ENCODE results near the gene FAM120B. TPM values are rescaled to one million over a fixed set of nuclear protein-coding genes. Genes with fewer than 3 reads are reported as not detected.

The FAM120B gene
- total and polyA plus RNA-seq, 2 experiments from 2014 or later: 7.2 to 16.7 TPM

DNA sequence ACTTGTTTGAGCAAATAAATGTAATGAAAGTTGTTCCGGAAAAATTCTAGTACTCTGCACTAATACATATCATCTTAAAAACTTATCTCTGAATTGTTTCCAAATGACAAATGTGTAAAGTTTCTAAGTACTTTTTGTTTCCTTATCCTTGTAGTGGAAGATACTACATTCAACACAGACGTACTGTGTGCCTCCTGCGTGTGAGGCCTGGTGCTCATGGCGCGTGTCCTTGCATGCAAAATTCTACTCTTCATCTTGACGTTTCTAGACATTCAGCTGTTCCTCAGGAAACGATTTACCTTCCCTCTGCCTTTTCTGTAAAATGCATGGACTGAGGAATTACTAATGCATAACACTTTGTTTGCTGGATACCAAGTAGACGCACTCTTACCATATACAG lies 27.1 kb upstream of the FAM120B start (continued):
- no peak for TF ChIP-seq ZNF114 (CRISPR knock-in tag; IDR thresholded peaks at IDR 0.05)
- TF ChIP-seq, protein P1, sequence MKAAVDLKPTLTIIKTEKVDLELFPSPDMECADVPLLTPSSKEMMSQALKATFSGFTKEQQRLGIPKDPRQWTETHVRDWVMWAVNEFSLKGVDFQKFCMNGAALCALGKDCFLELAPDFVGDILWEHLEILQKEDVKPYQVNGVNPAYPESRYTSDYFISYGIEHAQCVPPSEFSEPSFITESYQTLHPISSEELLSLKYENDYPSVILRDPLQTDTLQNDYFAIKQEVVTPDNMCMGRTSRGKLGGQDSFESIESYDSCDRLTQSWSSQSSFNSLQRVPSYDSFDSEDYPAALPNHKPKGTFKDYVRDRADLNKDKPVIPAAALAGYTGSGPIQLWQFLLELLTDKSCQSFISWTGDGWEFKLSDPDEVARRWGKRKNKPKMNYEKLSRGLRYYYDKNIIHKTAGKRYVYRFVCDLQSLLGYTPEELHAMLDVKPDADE (IDR thresholded peaks at IDR 0.05): no peak
- TF ChIP-seq CREB1 (CRISPR knock-in tag; IDR thresholded peaks at IDR 0.05; ENCODE audit: low read depth): no peak
- no peak for TF ChIP-seq EZH2 (IDR thresholded peaks at IDR 0.05; ENCODE audit: low read depth, unreplicated experiment)
- TF ChIP-seq JUNB (IDR thresholded peaks at IDR 0.05; ENCODE audit: unreplicated experiment): no peak

DNA sequence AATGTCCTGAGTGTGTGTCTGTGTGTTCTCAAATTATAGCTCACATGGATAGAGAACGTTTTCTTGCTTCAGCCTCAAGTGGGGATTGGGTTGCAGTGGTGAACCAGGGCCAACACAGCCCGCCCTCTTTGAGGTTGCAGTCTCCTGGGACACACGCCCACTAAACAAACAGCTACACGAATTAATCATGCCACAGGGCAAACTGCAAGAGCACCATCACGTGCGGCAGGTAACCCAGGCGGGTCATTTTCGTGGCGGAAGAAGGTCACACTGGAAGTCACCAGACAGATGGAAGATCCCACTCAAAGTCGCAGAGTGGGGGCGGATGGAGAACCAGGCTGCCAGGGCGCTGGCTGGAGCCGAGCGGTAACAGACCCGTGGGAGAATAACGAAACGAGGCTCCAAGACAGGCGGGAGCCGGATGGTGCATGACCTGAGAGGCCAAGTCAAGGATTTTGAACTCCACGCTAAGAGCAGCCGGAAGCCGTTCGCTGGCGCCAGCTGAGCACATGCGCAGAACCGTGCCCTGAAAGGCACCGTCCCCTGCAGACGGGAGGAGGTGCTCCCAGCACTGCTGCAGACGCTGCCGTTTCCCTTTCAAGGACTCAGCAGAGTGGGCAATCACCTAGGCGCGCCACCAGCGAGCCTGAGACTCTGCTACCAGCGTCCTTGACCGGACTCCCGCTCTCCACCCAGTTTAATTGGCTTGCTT lies 26.4 kb upstream of the FAM120B start:
- H3K9me2 ChIP-seq (ENCODE audit: insufficient read depth): no peaks in the 10 kb centered on the region
- H3K4me3 Mint-ChIP-seq: no peak overlapping the region
- peaks cover 17% of the 10 kb centered on the region for H3K4me1 Mint-ChIP-seq
- H3K27ac Mint-ChIP-seq: no peak overlapping the region
- H3F3A ChIP-seq (replicated peaks; ENCODE audit: low read depth): no peaks in the 10 kb centered on the region
- H3K36me3 Mint-ChIP-seq (ENCODE audit: low read depth): peaks cover under 1% of the 10 kb centered on the region; the same call in 2 of the 3 replicates
- H3K4me3 ChIP-seq: no peak overlapping the region
- H3K79me2 ChIP-seq (replicated peaks; ENCODE audit: insufficient read depth): no peaks in the 10 kb centered on the region
- H3K9me3 Mint-ChIP-seq: no peaks in the 10 kb centered on the region
- 0 out of 2 replicates have a peak, but pooled peaks cover 7% of the 10 kb centered on the region for H3K4me1 ChIP-seq (ENCODE audit: insufficient read depth)
- H3K27me3 ChIP-seq (ENCODE audit: insufficient read depth): no peaks in the 10 kb centered on the region
- H3K36me3 ChIP-seq (ENCODE audit: insufficient read depth): no peaks in the 10 kb centered on the region
- no peak for DNase-seq (ENCODE audit: low spot score)
- H3K4me2 ChIP-seq: no peak overlapping the region
- no peaks in the 10 kb centered on the region for H4K20me1 ChIP-seq (replicated peaks; ENCODE audit: insufficient read depth)
- H3K27me3 Mint-ChIP-seq (ENCODE audit: insufficient read depth, low read depth, poor library complexity): peaks cover 21% of the 10 kb centered on the region
- no peak overlapping the region for H2AFZ ChIP-seq
- peak; percentile 65 for ATAC-seq
- no peak overlapping the region for H3K27ac ChIP-seq (ENCODE audit: low read depth)
- TF ChIP-seq, protein P2, sequence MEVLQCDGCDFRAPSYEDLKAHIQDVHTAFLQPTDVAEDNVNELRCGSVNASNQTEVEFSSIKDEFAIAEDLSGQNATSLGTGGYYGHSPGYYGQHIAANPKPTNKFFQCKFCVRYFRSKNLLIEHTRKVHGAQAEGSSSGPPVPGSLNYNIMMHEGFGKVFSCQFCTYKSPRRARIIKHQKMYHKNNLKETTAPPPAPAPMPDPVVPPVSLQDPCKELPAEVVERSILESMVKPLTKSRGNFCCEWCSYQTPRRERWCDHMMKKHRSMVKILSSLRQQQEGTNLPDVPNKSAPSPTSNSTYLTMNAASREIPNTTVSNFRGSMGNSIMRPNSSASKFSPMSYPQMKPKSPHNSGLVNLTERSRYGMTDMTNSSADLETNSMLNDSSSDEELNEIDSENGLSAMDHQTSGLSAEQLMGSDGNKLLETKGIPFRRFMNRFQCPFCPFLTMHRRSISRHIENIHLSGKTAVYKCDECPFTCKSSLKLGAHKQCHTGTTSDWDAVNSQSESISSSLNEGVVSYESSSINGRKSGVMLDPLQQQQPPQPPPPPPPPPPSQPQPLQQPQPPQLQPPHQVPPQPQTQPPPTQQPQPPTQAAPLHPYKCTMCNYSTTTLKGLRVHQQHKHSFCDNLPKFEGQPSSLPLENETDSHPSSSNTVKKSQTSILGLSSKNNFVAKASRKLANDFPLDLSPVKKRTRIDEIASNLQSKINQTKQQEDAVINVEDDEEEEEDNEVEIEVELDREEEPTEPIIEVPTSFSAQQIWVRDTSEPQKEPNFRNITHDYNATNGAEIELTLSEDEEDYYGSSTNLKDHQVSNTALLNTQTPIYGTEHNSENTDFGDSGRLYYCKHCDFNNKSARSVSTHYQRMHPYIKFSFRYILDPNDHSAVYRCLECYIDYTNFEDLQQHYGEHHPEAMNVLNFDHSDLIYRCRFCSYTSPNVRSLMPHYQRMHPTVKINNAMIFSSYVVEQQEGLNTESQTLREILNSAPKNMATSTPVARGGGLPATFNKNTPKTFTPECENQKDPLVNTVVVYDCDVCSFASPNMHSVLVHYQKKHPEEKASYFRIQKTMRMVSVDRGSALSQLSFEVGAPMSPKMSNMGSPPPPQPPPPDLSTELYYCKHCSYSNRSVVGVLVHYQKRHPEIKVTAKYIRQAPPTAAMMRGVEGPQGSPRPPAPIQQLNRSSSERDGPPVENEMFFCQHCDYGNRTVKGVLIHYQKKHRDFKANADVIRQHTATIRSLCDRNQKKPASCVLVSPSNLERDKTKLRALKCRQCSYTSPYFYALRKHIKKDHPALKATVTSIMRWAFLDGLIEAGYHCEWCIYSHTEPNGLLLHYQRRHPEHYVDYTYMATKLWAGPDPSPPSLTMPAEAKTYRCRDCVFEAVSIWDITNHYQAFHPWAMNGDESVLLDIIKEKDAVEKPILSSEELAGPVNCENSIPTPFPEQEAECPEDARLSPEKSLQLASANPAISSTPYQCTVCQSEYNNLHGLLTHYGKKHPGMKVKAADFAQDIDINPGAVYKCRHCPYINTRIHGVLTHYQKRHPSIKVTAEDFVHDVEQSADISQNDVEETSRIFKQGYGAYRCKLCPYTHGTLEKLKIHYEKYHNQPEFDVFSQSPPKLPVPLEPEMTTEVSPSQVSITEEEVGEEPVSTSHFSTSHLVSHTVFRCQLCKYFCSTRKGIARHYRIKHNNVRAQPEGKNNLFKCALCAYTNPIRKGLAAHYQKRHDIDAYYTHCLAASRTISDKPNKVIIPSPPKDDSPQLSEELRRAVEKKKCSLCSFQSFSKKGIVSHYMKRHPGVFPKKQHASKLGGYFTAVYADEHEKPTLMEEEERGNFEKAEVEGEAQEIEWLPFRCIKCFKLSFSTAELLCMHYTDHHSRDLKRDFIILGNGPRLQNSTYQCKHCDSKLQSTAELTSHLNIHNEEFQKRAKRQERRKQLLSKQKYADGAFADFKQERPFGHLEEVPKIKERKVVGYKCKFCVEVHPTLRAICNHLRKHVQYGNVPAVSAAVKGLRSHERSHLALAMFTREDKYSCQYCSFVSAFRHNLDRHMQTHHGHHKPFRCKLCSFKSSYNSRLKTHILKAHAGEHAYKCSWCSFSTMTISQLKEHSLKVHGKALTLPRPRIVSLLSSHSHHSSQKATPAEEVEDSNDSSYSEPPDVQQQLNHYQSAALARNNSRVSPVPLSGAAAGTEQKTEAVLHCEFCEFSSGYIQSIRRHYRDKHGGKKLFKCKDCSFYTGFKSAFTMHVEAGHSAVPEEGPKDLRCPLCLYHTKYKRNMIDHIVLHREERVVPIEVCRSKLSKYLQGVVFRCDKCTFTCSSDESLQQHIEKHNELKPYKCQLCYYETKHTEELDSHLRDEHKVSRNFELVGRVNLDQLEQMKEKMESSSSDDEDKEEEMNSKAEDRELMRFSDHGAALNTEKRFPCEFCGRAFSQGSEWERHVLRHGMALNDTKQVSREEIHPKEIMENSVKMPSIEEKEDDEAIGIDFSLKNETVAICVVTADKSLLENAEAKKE (CRISPR knock-in tag; IDR thresholded peaks at IDR 0.05): no peak
- no peak for TF ChIP-seq JUNB (IDR thresholded peaks at IDR 0.05; ENCODE audit: unreplicated experiment)
- no peak for TF ChIP-seq ZNF331 (CRISPR knock-in tag; IDR thresholded peaks at IDR 0.05; ENCODE audit: low read depth)
- no peak for TF ChIP-seq EZH2 (IDR thresholded peaks at IDR 0.05; ENCODE audit: low read depth, unreplicated experiment)
- no peak for TF ChIP-seq ZNF114 (CRISPR knock-in tag; IDR thresholded peaks at IDR 0.05)
- TF ChIP-seq STAT1 (IDR thresholded peaks at IDR 0.05; ENCODE audit: unreplicated experiment): no peak
- no peak for TF ChIP-seq EZH2phosphoT487 (IDR thresholded peaks at IDR 0.05; ENCODE audit: unreplicated experiment)
- TF ChIP-seq, protein P3, sequence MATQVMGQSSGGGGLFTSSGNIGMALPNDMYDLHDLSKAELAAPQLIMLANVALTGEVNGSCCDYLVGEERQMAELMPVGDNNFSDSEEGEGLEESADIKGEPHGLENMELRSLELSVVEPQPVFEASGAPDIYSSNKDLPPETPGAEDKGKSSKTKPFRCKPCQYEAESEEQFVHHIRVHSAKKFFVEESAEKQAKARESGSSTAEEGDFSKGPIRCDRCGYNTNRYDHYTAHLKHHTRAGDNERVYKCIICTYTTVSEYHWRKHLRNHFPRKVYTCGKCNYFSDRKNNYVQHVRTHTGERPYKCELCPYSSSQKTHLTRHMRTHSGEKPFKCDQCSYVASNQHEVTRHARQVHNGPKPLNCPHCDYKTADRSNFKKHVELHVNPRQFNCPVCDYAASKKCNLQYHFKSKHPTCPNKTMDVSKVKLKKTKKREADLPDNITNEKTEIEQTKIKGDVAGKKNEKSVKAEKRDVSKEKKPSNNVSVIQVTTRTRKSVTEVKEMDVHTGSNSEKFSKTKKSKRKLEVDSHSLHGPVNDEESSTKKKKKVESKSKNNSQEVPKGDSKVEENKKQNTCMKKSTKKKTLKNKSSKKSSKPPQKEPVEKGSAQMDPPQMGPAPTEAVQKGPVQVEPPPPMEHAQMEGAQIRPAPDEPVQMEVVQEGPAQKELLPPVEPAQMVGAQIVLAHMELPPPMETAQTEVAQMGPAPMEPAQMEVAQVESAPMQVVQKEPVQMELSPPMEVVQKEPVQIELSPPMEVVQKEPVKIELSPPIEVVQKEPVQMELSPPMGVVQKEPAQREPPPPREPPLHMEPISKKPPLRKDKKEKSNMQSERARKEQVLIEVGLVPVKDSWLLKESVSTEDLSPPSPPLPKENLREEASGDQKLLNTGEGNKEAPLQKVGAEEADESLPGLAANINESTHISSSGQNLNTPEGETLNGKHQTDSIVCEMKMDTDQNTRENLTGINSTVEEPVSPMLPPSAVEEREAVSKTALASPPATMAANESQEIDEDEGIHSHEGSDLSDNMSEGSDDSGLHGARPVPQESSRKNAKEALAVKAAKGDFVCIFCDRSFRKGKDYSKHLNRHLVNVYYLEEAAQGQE (IDR thresholded peaks at IDR 0.05; ENCODE audit: unreplicated experiment): no peak
- TF ChIP-seq CREB1 (CRISPR knock-in tag; IDR thresholded peaks at IDR 0.05; ENCODE audit: low read depth): no peak
- TF ChIP-seq, protein P4, sequence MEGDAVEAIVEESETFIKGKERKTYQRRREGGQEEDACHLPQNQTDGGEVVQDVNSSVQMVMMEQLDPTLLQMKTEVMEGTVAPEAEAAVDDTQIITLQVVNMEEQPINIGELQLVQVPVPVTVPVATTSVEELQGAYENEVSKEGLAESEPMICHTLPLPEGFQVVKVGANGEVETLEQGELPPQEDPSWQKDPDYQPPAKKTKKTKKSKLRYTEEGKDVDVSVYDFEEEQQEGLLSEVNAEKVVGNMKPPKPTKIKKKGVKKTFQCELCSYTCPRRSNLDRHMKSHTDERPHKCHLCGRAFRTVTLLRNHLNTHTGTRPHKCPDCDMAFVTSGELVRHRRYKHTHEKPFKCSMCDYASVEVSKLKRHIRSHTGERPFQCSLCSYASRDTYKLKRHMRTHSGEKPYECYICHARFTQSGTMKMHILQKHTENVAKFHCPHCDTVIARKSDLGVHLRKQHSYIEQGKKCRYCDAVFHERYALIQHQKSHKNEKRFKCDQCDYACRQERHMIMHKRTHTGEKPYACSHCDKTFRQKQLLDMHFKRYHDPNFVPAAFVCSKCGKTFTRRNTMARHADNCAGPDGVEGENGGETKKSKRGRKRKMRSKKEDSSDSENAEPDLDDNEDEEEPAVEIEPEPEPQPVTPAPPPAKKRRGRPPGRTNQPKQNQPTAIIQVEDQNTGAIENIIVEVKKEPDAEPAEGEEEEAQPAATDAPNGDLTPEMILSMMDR (conservative IDR thresholded peaks at IDR 0.05; ENCODE audit: low read depth in 2 of 2): no peak

Measured in GM23338 (cell line).